Measurements from ENCODE around the gene PHF21A.

The PHF21A gene

DNA sequence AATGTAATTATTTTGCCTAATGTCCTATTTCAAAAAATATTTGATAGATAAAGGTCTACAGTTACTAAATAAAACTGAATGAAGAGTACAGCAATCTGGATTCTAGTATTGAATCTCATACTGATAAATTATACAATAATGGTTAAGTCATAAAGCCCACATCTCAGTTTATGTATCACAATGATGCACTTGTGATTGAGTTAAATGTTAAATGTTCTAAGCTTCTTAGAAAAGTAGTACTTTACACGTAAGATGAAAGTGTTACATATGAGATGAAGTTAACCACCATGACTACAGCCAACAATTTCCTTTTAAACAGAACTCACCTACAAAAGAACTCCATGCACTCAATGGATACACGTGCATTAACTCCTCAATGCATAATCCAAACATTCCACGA is 51.7 kb downstream of the PHF21A start:
- no peak overlapping the region for H3K4me3 ChIP-seq (ENCODE audit: low read depth in 1 of 2, low read length in 1 of 2)
- H3K4me1 ChIP-seq (ENCODE audit: control insufficient read depth in 1 of 2, insufficient read depth in 1 of 2, low read depth in 1 of 2, low read length in 1 of 2), result no peaks in the 10 kb centered on the region
- H3K27me3 ChIP-seq, result no peaks in the 10 kb centered on the region
- TF ChIP-seq CTCF (IDR thresholded peaks at IDR 0.05), result no peak
- no peaks in the 10 kb centered on the region for H3K9me3 ChIP-seq
- H3K36me3 ChIP-seq, result peaks cover 76% of the 10 kb centered on the region
- H3K27ac ChIP-seq, result no peak overlapping the region

DNA sequence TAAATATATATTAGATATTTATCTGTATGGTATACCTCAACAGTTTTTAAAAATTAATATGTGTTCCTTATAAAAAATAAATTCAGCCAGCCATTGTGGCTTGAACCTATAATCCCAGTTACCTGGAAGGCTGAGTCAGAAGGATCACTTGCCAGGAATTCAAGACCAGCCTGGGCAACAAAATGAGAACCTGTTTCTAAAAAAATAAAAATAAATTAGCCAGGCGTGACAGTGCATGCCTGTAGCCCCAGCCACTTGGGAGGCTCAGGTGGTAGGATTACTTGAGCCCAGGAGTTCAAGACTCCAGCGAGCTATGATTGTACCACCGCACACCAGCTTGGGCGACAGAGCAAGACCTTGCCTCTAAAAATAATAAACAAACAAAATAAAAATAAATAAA is 54.9 kb downstream of the PHF21A start:
- Histone ChIP-seq H3K4me1 (ENCODE audit: control insufficient read depth in 1 of 2, insufficient read depth in 1 of 2, low read depth in 1 of 2, low read length in 1 of 2) (no peaks in the 10 kb centered on the region), H3K27ac (no peak overlapping the region), H3K27me3 (no peaks in the 10 kb centered on the region), H3K9me3 (no peaks in the 10 kb centered on the region), H3K36me3 (peaks cover 64% of the 10 kb centered on the region), H3K4me3 (ENCODE audit: low read depth in 1 of 2, low read length in 1 of 2) (no peak overlapping the region)
- TF ChIP-seq CTCF (IDR thresholded peaks at IDR 0.05), result no peak

DNA sequence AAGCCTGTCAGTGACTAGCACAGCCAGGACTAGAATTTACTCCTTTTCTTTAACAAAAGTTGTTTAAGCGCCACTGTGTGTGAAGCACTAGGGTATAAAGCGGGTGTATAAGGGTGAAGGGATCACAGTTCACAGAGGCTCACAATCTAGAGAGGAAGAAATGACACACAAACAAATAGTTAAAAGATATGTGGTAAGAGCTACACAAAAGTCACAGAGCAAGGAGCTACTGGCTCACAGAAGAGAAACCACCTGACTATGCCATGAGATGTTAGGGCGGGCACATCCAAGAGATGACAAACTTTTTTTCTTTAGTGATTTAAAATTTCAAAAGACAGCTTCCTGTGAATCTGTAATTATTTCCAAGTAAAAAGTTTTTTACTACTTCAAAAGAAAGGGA is 55.6 kb downstream of the PHF21A start:
- Histone ChIP-seq H3K27ac (no peak overlapping the region), H3K4me3 (ENCODE audit: low read depth in 1 of 2, low read length in 1 of 2) (no peak overlapping the region), H3K36me3 (peaks cover 59% of the 10 kb centered on the region), H3K27me3 (no peaks in the 10 kb centered on the region), H3K4me1 (ENCODE audit: control insufficient read depth in 1 of 2, insufficient read depth in 1 of 2, low read depth in 1 of 2, low read length in 1 of 2) (no peaks in the 10 kb centered on the region), H3K9me3 (no peaks in the 10 kb centered on the region)
- no peak for TF ChIP-seq CTCF (IDR thresholded peaks at IDR 0.05)

GRCh38 chr11:46064221-46064620 is 57.0 kb downstream of the PHF21A start:
- Histone ChIP-seq H3K36me3 (peaks cover 52% of the 10 kb centered on the region), H3K9me3 (no peaks in the 10 kb centered on the region), H3K4me3 (ENCODE audit: low read depth in 1 of 2, low read length in 1 of 2) (no peak overlapping the region), H3K4me1 (ENCODE audit: control insufficient read depth in 1 of 2, insufficient read depth in 1 of 2, low read depth in 1 of 2, low read length in 1 of 2) (no peaks in the 10 kb centered on the region), H3K27me3 (no peaks in the 10 kb centered on the region), H3K27ac (no peak overlapping the region)
- no peak for TF ChIP-seq CTCF (IDR thresholded peaks at IDR 0.05)

- Histone ChIP-seq H3K36me3 (peaks cover 43% of the 10 kb centered on the region), H3K9me3 (no peaks in the 10 kb centered on the region), H3K4me3 (ENCODE audit: low read depth in 1 of 2, low read length in 1 of 2) (no peak overlapping the region), H3K27ac (no peak overlapping the region), H3K27me3 (no peaks in the 10 kb centered on the region), H3K4me1 (ENCODE audit: control insufficient read depth in 1 of 2, insufficient read depth in 1 of 2, low read depth in 1 of 2, low read length in 1 of 2) (no peaks in the 10 kb centered on the region)
- TF ChIP-seq CTCF (IDR thresholded peaks at IDR 0.05), result no peak
Observed at GRCh38 chr11:46063138-46063537, 58.1 kb downstream of the PHF21A start.

- Histone ChIP-seq H3K36me3 (peaks cover 15% of the 10 kb centered on the region), H3K27ac (no peak overlapping the region), H3K27me3 (no peaks in the 10 kb centered on the region), H3K4me3 (ENCODE audit: low read depth in 1 of 2, low read length in 1 of 2) (no peak overlapping the region), H3K4me1 (ENCODE audit: control insufficient read depth in 1 of 2, insufficient read depth in 1 of 2, low read depth in 1 of 2, low read length in 1 of 2) (no peaks in the 10 kb centered on the region), H3K9me3 (no peaks in the 10 kb centered on the region)
- no peak for TF ChIP-seq CTCF (IDR thresholded peaks at IDR 0.05)
Observed at GRCh38 chr11:46060013-46060412, 61.2 kb downstream of the PHF21A start.

Measured in neutrophil (primary cell).